ENCODE results near the gene ISY1. TPM values are rescaled to one million over a fixed set of nuclear protein-coding genes. Genes with fewer than 3 reads are reported as not detected.

The ISY1 gene
- total RNA-seq, 1 experiment from 2014 or later: 62.3 TPM

DNA sequence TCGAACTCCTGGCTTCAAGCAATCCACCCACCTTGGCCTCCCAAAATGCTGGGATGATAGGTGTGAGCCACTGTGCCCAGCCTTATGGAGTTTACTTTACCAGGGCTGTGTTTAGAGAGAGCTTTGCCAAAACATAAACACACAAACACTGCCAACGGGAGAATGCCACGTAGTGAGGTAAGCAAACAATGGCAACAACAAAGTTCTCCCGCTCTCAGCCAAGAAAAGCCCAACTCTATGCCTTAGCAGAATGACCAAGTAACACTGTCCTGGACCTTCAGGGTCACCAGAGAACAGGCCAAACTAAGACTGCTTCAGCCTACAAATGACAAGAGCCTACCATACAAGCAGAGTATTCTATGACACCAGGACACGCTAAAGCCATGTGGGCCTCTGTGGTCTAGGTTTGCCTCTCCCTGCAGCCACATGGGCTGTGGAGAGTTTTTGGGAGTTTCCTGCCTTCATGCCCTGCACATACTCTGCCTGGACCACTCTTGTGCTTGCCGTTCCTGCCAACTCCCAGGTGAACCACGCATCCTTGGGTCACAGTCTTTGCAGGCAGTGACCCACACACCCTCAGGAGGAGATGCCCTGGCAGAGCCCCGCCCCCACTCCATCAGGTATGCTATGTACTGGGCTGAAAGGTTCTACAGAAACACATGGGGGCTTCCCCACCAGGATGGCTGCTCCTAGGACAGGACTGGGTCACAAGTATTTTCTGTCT lies 44.4 kb upstream of the ISY1 start:
- H3K4me2 ChIP-seq: no peak overlapping the region
- H3K9me2 ChIP-seq (ENCODE audit: insufficient read depth): no peaks in the 10 kb centered on the region
- no peaks in the 10 kb centered on the region for H3K4me1 ChIP-seq (replicated peaks; ENCODE audit: insufficient read depth)
- H3K27me3 ChIP-seq (ENCODE audit: insufficient read depth, low read depth): no peaks in the 10 kb centered on the region
- H3K4me3 ChIP-seq: no peak overlapping the region
- DNase-seq: no peak
- no TSS peak for BruUV-seq (replicated peaks)
- no peak overlapping the region for H3K27ac ChIP-seq
- ChIA-PET CTCF (no interaction called here), POLR2A (ENCODE audit: unreplicated experiment) (no interaction called here)
- no peaks in the 10 kb centered on the region; the same call in 1 of the 2 replicates for H3K9me3 ChIP-seq (ENCODE audit: insufficient read depth, low read depth)
- intact Hi-C loops (cut with micrococcal nuclease; ENCODE audit: unreplicated experiment): no loop called here
- no peaks in the 10 kb centered on the region for H3K79me2 ChIP-seq (ENCODE audit: low read depth)
- no peaks in the 10 kb centered on the region; the same call in 1 of the 2 replicates for H3F3A ChIP-seq (ENCODE audit: insufficient read depth, low read depth)
- H3K36me3 ChIP-seq (ENCODE audit: low read depth): no peaks in the 10 kb centered on the region
- no peaks in the 10 kb centered on the region for H4K20me1 ChIP-seq (ENCODE audit: insufficient read depth)
- TF ChIP-seq EZH2 (IDR thresholded peaks at IDR 0.05; ENCODE audit: low read depth): no peak
- TF ChIP-seq, protein P1, sequence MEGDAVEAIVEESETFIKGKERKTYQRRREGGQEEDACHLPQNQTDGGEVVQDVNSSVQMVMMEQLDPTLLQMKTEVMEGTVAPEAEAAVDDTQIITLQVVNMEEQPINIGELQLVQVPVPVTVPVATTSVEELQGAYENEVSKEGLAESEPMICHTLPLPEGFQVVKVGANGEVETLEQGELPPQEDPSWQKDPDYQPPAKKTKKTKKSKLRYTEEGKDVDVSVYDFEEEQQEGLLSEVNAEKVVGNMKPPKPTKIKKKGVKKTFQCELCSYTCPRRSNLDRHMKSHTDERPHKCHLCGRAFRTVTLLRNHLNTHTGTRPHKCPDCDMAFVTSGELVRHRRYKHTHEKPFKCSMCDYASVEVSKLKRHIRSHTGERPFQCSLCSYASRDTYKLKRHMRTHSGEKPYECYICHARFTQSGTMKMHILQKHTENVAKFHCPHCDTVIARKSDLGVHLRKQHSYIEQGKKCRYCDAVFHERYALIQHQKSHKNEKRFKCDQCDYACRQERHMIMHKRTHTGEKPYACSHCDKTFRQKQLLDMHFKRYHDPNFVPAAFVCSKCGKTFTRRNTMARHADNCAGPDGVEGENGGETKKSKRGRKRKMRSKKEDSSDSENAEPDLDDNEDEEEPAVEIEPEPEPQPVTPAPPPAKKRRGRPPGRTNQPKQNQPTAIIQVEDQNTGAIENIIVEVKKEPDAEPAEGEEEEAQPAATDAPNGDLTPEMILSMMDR (conservative IDR thresholded peaks at IDR 0.05): no peak
- H2AFZ ChIP-seq: no peak overlapping the region

DNA sequence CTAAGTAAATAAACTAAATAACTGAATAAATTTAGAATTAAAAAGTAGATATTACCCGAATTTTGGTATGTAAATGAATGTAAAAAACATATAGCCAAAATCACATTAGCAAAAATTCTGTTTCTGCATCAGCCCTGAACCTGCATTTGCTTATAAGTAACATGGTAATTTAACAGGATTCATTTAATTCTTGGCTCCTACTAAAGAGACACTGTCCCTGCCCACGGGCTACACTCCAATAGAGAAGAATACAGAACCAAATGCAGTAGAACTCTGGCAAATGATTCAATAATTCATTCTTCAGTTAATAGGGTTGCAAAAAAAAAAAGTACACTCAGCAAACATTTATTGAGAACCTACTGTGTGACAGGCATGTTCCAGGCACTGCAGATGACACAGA lies 43.6 kb upstream of the ISY1 start:
- ChIA-PET CTCF (interaction anchor here (0.5 kb wide), 1 partner anchor 62 kb away, joined by 4 read pairs; no protein-coding TSS in a partner anchor), POLR2A (ENCODE audit: unreplicated experiment) (no interaction called here)
- Histone ChIP-seq H3K9me2 (ENCODE audit: insufficient read depth) (no peaks in the 10 kb centered on the region), H3K4me2 (no peak overlapping the region), H3K4me3 (no peak overlapping the region), H3K36me3 (ENCODE audit: low read depth) (no peaks in the 10 kb centered on the region), H2AFZ (no peak overlapping the region), H4K20me1 (ENCODE audit: insufficient read depth) (no peaks in the 10 kb centered on the region), H3K4me1 (replicated peaks; ENCODE audit: insufficient read depth) (no peaks in the 10 kb centered on the region), H3K27ac (no peak overlapping the region), H3F3A (ENCODE audit: insufficient read depth, low read depth) (no peaks in the 10 kb centered on the region; the same call in 1 of the 2 replicates), H3K9me3 (ENCODE audit: insufficient read depth, low read depth) (no peaks in the 10 kb centered on the region; the same call in 1 of the 2 replicates), H3K27me3 (ENCODE audit: insufficient read depth, low read depth) (no peaks in the 10 kb centered on the region), H3K79me2 (ENCODE audit: low read depth) (no peaks in the 10 kb centered on the region)
- no TSS peak for BruUV-seq (replicated peaks)
- DNase-seq: no peak
- intact Hi-C loops (cut with micrococcal nuclease; ENCODE audit: unreplicated experiment): no loop called here
- no peak for TF ChIP-seq EZH2 (IDR thresholded peaks at IDR 0.05; ENCODE audit: low read depth)
- TF ChIP-seq, protein P1 (conservative IDR thresholded peaks at IDR 0.05): no peak

DNA sequence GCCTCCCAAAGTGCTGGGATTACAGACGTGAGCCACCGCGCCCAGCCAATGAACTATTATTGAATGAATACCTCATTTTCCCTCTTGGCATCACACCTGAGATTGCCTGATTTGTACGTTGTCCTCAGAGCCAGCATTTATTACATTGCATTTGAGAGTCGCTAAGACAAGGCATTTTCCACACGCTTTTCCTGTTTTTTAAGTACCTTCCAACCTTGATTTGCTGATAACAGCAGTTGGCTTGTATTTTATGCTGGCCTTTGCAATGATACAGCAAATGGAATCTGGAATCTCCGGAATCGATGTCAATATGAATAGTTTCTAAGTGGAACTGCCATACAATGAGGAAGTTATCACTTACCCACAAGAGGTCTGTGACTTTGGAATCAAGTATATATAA lies 38.5 kb upstream of the ISY1 start:
- Histone ChIP-seq H3F3A (ENCODE audit: insufficient read depth, low read depth) (peaks cover 31% of the 10 kb centered on the region), H3K9me2 (ENCODE audit: insufficient read depth) (no peaks in the 10 kb centered on the region; the same call in 1 of the 2 replicates), H3K4me1 (replicated peaks; ENCODE audit: insufficient read depth) (peaks cover 32% of the 10 kb centered on the region), H3K27me3 (ENCODE audit: insufficient read depth, low read depth) (no peaks in the 10 kb centered on the region), H3K36me3 (ENCODE audit: low read depth) (no peaks in the 10 kb centered on the region), H2AFZ (no peak overlapping the region), H3K4me3 (no peak overlapping the region), H3K9me3 (ENCODE audit: insufficient read depth, low read depth) (no peaks in the 10 kb centered on the region; the same call in 1 of the 2 replicates), H4K20me1 (ENCODE audit: insufficient read depth) (no peaks in the 10 kb centered on the region), H3K27ac (no peak overlapping the region), H3K79me2 (ENCODE audit: low read depth) (no peaks in the 10 kb centered on the region), H3K4me2 (no peak overlapping the region)
- TF ChIP-seq, protein P1 (conservative IDR thresholded peaks at IDR 0.05): no peak
- TF ChIP-seq EZH2 (IDR thresholded peaks at IDR 0.05; ENCODE audit: low read depth): no peak
- DNase-seq: no peak
- no TSS peak for BruUV-seq (replicated peaks)
- intact Hi-C loops (cut with micrococcal nuclease; ENCODE audit: unreplicated experiment): no loop called here
- POLR2A ChIA-PET (ENCODE audit: unreplicated experiment): interaction anchor here (0.7 kb wide), 1 partner anchor 27 kb away, joined by 3 read pairs; no protein-coding TSS in a partner anchor
- CTCF ChIA-PET: no interaction called here
